Testis (tissue), 2 donors: ENCODE results near the gene GPR27.

Source experiments
- CTCF ChIP-seq, 3 experiments: fragments of 450-650 bp in 2 of 3; fragments of 200-600 bp in 1 of 3; sonication (generic) in 1 of 3; IDR thresholded peaks; one replicate each; pipeline ENCODE4 v1.5.1; 2016 to 2019; ENCODE audit warnings: antibody characterized with exemption in 3 of 3, mild to moderate bottlenecking in 2 of 3, moderate library complexity in 1 of 3
- POLR2A ChIP-seq: fragments of 450-650 bp; IDR thresholded peaks from one replicate; pipeline ENCODE4 v1.6.1; 2017; ENCODE audit warnings: antibody characterized with exemption, mild to moderate bottlenecking, moderate library complexity

- TF ChIP-seq CTCF (IDR thresholded peaks at IDR 0.05) (no peak), POLR2A (no peak)
These were observed 46.4 kb downstream of the GPR27 start for GRCh38 chr3:71800023-71800422.
